Ectodermal cell (in vitro differentiated cells): ENCODE data around the gene GLDC.

ENCODE experiments used
- H3K27ac ChIP-seq: 2 replicates; pipeline ENCODE4 v1.7.0; 2013; ENCODE audit warnings: mild to moderate bottlenecking, low read depth, low read length; ENCODE audit not compliant: insufficient read depth, poor library complexity, severe bottlenecking
- H3K27me3 ChIP-seq: 2 replicates; pipeline ENCODE4 v1.7.0; 2013; ENCODE audit warnings: mild to moderate bottlenecking, low read length; ENCODE audit not compliant: insufficient read depth, control insufficient read depth, poor library complexity, severe bottlenecking
- H3K36me3 ChIP-seq: one replicate; pipeline ENCODE4 v1.7.0; 2013; ENCODE audit warnings: low read length; ENCODE audit not compliant: control insufficient read depth, insufficient read depth
- H3K4me1 ChIP-seq: one replicate; pipeline ENCODE4 v1.7.0; 2013; ENCODE audit warnings: low read length; ENCODE audit not compliant: control insufficient read depth, insufficient read depth
- H3K4me3 ChIP-seq: 2 replicates; pipeline ENCODE4 v1.7.0; 2013; ENCODE audit warnings: low read depth, low read length, control low read depth; ENCODE audit not compliant: insufficient read depth
- H3K9me3 ChIP-seq: 2 replicates; pipeline ENCODE4 v1.7.0; 2013; ENCODE audit warnings: mild to moderate bottlenecking, low read length, moderate library complexity; ENCODE audit not compliant: control insufficient read depth
- WGBS, 2 experiments: methylation state at CpG; one replicate each; pipeline ENCODE4 v1.1.7; 2013; ENCODE audit warnings: missing lambda C conversion rate in 2 of 2; 5-methylcytosine and 5-hydroxymethylcytosine counted together

Gene GLDC

DNA sequence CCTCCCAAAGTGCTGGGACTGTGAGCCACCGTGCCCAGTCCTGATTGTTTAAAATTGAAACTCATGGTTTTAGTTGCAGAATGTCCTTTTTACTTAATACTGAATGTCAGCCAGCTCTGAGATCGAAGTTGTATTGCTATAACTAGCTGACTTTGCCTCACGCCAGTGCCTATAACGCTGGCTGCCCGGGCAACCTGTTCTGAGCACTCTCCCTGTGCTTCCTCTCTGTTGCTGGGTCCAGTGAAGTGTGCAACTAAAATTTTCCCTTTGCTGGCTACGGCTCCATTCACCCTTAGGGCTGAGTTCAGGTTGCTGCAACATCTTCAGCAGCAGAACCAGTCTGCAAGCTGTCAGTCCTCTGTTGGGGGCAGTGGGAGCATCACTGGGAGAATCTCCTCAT, 65.9 kb downstream of the GLDC start:
- no peak overlapping the region for H3K4me3 ChIP-seq
- H3K27ac ChIP-seq, result no peak overlapping the region
- H3K9me3 ChIP-seq, result no peaks in the 10 kb centered on the region
- H3K27me3 ChIP-seq, result no peaks in the 10 kb centered on the region
- WGBS, 2 experiments, result 96 to 97% methylated on average over 6 of the region's 6 CpGs
- H3K36me3 ChIP-seq, result peaks cover 9% of the 10 kb centered on the region
- H3K4me1 ChIP-seq, result no peaks in the 10 kb centered on the region

DNA sequence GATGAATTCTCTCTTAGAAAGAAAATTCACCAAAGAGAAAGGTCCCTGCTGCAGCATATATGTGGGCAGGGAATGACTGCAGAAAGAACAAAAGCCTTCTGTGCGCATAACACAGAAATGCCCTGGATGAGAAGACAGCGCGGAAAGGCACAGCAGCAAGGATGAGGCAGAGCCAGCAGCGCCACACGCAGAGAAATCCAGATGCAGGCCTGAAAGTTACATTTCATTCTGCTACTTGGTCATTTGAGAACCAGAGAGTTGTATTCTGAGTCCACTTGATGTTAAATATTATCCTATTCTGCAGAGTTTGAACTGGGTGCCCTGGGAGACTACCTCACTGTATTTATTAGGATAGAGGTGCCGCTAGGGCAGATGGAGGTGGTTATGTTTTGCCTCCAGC, 68.5 kb downstream of the GLDC start:
- no peak overlapping the region for H3K4me3 ChIP-seq
- no peaks in the 10 kb centered on the region for H3K36me3 ChIP-seq
- H3K4me1 ChIP-seq, result peaks cover 4% of the 10 kb centered on the region
- no peaks in the 10 kb centered on the region for H3K9me3 ChIP-seq
- 95% methylated on average over 6 of the region's 6 CpGs for WGBS, 2 experiments
- H3K27me3 ChIP-seq, result no peaks in the 10 kb centered on the region
- H3K27ac ChIP-seq, result no peak overlapping the region

DNA sequence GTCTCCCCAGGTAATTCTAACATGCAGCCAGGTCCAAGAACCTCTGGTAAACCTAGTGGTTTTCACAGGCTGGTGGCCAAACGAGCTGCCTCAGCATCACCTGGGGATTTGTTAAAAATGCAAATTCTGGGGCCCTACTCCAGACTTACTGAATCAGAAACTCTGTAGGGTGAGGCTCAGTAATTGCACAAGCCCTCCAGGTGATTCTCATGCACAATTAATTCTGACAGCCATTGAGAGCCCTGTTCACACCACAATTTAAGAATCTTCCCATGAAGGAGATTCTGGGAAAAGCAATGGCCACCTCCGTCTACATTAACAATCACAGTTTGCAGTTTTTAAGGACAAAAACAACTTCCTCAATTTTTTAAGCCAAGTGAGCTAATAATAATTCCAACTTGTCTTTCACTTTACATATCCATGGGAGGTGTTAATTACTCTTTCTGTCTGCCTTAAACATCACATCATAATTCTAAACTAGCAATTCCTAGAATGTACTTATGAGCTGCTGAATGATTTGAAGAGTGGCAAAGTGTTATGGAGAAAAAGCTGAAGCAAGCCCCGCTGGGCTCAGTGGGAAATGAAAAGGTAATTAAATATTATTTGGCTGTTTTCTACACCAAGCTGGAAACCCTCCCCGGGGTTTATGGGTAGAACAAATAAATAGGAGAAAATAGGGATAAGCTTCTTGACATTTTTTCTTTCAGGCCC, 70.0 kb downstream of the GLDC start:
- H3K4me3 ChIP-seq, result no peak overlapping the region
- 85 to 92% methylated on average over 4 of the region's 4 CpGs for WGBS, 2 experiments
- no peaks in the 10 kb centered on the region for H3K27me3 ChIP-seq
- no peaks in the 10 kb centered on the region for H3K36me3 ChIP-seq
- no peak overlapping the region for H3K27ac ChIP-seq
- H3K4me1 ChIP-seq, result peaks cover 5% of the 10 kb centered on the region
- H3K9me3 ChIP-seq, result no peaks in the 10 kb centered on the region

- H3K27me3 ChIP-seq, result no peaks in the 10 kb centered on the region
- no peak overlapping the region for H3K27ac ChIP-seq
- H3K4me3 ChIP-seq, result no peak overlapping the region
- no peaks in the 10 kb centered on the region for H3K9me3 ChIP-seq
- no peaks in the 10 kb centered on the region for H3K36me3 ChIP-seq
- 92 to 97% methylated on average over 4 to 5 of the region's 5 CpGs for WGBS, 2 experiments
- peaks cover 2% of the 10 kb centered on the region for H3K4me1 ChIP-seq
Observed at GRCh38 chr9:6567140-6567591, 78.4 kb downstream of the GLDC start.

DNA sequence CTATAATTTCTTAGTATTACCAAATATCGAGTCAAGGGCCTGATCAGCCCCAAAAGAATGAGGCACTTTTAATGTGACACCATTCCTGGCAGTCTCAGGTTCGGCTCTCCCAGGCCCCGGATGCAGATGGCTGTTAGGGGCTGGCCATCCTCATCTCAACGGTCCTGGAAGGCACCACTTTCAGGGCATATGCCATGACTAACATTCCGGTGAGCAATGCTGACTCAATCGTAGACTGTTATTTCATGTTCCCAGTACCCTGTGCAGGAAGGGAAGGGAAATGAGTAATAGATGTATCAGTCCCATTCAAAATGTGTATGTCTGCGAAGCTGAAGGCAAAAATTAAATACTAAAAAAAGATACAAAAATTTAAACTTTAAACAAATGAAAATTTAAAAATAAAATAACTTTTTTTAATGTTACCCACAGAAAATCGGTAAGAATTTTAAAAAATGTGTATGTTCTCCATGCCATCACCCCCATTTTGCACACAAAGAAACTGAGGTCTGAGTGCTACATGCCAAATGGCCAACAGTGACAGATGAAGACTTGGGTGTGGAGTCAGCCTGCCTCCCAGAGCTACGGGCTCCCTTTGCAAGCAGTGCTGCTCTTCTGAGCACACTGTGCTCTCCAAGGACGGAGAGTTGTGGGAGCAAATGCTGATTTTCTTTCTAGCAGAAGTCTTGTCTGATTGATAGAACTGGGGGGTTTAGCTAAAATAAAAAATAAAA, 79.0 kb downstream of the GLDC start:
- no peaks in the 10 kb centered on the region for H3K9me3 ChIP-seq
- no peak overlapping the region for H3K27ac ChIP-seq
- H3K36me3 ChIP-seq, result no peaks in the 10 kb centered on the region
- WGBS, 2 experiments, result 93 to 94% methylated on average over 8 to 10 of the region's 10 CpGs
- no peak overlapping the region for H3K4me3 ChIP-seq
- H3K4me1 ChIP-seq, result no peaks in the 10 kb centered on the region
- no peaks in the 10 kb centered on the region for H3K27me3 ChIP-seq

GRCh38 chr9:6565312-6565711, 80.2 kb downstream of the GLDC start:
- H3K4me3 ChIP-seq, result no peak overlapping the region
- H3K36me3 ChIP-seq, result no peaks in the 10 kb centered on the region
- no peaks in the 10 kb centered on the region for H3K4me1 ChIP-seq
- no peak overlapping the region for H3K27ac ChIP-seq
- H3K9me3 ChIP-seq, result no peaks in the 10 kb centered on the region
- 92 to 94% methylated on average over 8 of the region's 8 CpGs for WGBS, 2 experiments
- H3K27me3 ChIP-seq, result no peaks in the 10 kb centered on the region

DNA sequence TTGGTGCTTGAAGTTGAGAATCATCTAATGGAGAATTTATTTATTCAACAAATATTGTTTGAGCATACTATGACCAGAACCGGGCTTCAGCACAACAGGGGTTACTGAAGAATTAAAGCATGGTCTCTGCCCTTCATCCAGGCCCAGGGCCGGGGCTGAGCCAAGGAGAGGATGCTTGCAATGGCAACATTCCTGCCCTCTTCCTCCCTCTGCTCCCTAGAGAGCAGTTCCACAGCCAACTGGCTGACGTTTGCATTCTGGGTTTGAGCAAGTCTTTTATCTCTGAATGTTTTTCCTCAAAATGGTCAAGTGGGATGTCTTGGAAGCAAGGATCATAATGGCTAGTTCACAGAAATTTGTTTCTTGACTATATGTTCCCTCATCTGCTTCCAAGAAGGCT, 80.7 kb downstream of the GLDC start:
- no peak overlapping the region for H3K4me3 ChIP-seq
- no peak overlapping the region for H3K27ac ChIP-seq
- H3K36me3 ChIP-seq, result no peaks in the 10 kb centered on the region
- no peaks in the 10 kb centered on the region for H3K9me3 ChIP-seq
- 86 to 94% methylated on average over 3 of the region's 3 CpGs for WGBS, 2 experiments
- H3K4me1 ChIP-seq, result no peaks in the 10 kb centered on the region
- no peaks in the 10 kb centered on the region for H3K27me3 ChIP-seq

DNA sequence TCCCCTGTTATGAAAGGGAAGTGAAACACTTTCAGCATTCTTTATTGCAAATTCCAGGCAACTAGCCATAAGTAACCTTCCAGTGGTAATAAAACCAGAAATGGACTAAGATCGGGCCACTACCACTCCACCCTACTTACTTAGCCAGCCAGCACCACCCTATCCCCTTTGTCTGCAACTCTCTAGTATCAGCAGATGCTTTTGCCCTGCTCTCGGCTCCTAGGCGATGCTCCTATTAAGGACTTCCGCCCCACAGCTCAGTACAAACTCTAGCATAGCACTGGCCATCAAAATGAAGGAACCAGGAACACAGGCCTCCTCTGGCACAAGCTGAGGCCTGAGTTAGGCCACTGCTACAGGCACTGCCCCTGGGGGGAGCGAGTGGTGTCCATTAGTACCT, 81.2 kb downstream of the GLDC start:
- Histone ChIP-seq H3K4me1 (no peaks in the 10 kb centered on the region), H3K4me3 (no peak overlapping the region), H3K36me3 (no peaks in the 10 kb centered on the region), H3K9me3 (no peaks in the 10 kb centered on the region), H3K27ac (no peak overlapping the region), H3K27me3 (no peaks in the 10 kb centered on the region)
- WGBS, 2 experiments, result 91 to 92% methylated on average over 5 of the region's 5 CpGs

- H3K27me3 ChIP-seq, result no peaks in the 10 kb centered on the region
- no peak overlapping the region for H3K27ac ChIP-seq
- no peaks in the 10 kb centered on the region for H3K36me3 ChIP-seq
- WGBS, 2 experiments, result 94 to 97% methylated on average over 7 of the region's 7 CpGs
- no peaks in the 10 kb centered on the region for H3K9me3 ChIP-seq
- H3K4me1 ChIP-seq, result peaks cover 6% of the 10 kb centered on the region
- no peak overlapping the region for H3K4me3 ChIP-seq
Observed at GRCh38 chr9:6562871-6563430, 82.6 kb downstream of the GLDC start.

DNA sequence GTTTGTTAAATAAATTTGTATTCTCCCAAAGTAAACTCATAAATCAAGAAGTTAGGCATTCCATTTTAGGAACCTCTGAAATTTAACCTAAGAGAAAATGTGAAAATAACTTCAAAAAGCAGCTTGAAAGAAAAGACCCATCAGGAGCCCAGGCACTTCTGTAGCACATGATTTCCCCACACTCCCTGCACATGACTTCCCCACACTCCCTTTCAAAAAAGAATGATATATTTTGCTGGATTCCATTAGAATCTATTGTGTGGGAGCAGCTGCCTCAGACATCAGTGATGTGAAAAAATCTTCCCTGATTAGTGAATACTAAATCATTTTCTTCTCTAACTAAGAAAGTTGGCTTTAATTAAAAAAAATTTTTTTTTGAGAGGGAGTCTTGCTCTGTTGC, 83.3 kb downstream of the GLDC start:
- Histone ChIP-seq H3K9me3 (no peaks in the 10 kb centered on the region), H3K27ac (no peak overlapping the region), H3K27me3 (no peaks in the 10 kb centered on the region), H3K4me3 (no peak overlapping the region), H3K36me3 (no peaks in the 10 kb centered on the region), H3K4me1 (peaks cover 11% of the 10 kb centered on the region)
